Measurements from ENCODE around the gene BCL2L1.

BCL2L1 gene

GRCh38 chr20:31676609-31676989, 46.1 kb downstream of the BCL2L1 start:
- ATAC-seq: no peak

DNA sequence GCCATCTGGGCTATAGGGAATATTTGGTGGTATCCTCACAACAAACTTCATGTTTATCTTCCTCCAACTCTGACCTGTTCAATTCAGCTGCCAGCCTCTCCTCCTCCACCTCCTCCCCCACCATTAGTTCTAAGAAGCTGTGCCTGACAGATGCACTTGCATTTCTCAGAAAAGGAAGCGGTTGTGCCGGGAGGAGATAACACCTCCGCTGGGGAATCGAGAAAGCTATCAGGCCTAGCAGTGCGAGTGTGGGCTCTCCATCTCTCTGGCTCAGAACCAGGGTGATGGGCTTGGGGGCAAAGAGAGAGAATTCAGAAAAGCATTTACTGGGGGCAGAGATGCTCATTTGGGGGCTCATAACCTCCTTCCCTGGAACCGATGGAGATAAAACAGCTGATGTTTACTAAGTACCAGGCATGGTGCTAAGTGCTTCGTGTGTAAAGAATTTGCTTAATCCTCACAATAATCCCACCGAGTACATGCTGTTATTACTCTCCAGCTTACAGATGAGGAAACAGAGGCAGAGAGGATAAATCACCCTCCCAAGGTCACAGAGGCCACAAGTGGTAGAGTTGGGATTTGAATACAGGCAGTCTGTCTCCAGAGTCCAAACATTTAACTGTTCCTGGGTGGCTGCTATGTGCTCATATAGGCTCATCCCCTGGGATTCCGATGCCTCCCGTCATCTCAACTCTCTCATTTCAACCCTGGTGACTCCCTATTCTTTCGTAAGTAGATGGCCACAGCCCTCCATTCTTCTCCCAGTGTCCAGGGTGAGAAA, 46.6 kb downstream of the BCL2L1 start:
- TF ChIP-seq ZNF8 (CRISPR knock-in tag; IDR thresholded peaks at IDR 0.05): no peak
- no peak for TF ChIP-seq ZNF565 (CRISPR knock-in tag; conservative IDR thresholded peaks at IDR 0.05; ENCODE audit: low read depth)
- TF ChIP-seq ESRRG (CRISPR knock-in tag; IDR thresholded peaks at IDR 0.05): no peak
- no peak for TF ChIP-seq OSR1 (CRISPR knock-in tag; IDR thresholded peaks at IDR 0.05)
- TF ChIP-seq, protein P1, sequence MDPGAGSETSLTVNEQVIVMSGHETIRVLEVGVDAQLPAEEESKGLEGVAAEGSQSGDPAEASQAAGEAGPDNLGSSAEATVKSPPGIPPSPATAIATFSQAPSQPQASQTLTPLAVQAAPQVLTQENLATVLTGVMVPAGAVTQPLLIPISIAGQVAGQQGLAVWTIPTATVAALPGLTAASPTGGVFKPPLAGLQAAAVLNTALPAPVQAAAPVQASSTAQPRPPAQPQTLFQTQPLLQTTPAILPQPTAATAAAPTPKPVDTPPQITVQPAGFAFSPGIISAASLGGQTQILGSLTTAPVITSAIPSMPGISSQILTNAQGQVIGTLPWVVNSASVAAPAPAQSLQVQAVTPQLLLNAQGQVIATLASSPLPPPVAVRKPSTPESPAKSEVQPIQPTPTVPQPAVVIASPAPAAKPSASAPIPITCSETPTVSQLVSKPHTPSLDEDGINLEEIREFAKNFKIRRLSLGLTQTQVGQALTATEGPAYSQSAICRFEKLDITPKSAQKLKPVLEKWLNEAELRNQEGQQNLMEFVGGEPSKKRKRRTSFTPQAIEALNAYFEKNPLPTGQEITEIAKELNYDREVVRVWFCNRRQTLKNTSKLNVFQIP (CRISPR knock-in tag; IDR thresholded peaks at IDR 0.05; ENCODE audit: borderline replicate concordance, low read depth): no peak
- TF ChIP-seq ARNTL (CRISPR knock-in tag; IDR thresholded peaks at IDR 0.05; ENCODE audit: borderline replicate concordance, low read depth): no peak
- no peak for TF ChIP-seq ZFP30 (CRISPR knock-in tag; IDR thresholded peaks at IDR 0.05)
- no peak for TF ChIP-seq ISL1 (CRISPR knock-in tag; IDR thresholded peaks at IDR 0.05)
- no peak for TF ChIP-seq TOX (CRISPR knock-in tag; IDR thresholded peaks at IDR 0.05; ENCODE audit: borderline replicate concordance)
- no peak for TF ChIP-seq SNAI2 (CRISPR knock-in tag; IDR thresholded peaks at IDR 0.05)
- TF ChIP-seq BACH2 (CRISPR knock-in tag; IDR thresholded peaks at IDR 0.05; ENCODE audit: borderline replicate concordance): no peak
- TF ChIP-seq GLIS3 (CRISPR knock-in tag; IDR thresholded peaks at IDR 0.05): no peak
- no peak for ATAC-seq

More at GRCh38 chr20:31676609-31676989, 46.1 kb downstream of the BCL2L1 start:
- TF ChIP-seq ARNTL (CRISPR knock-in tag; IDR thresholded peaks at IDR 0.05; ENCODE audit: borderline replicate concordance, low read depth) (no peak), ZNF70 (CRISPR knock-in tag; IDR thresholded peaks at IDR 0.05) (no peak), ZC3H10 (CRISPR knock-in tag; IDR thresholded peaks at IDR 0.05) (no peak), SNAI2 (CRISPR knock-in tag; IDR thresholded peaks at IDR 0.05) (no peak), RARB (CRISPR knock-in tag; IDR thresholded peaks at IDR 0.05) (no peak)
- TF ChIP-seq, protein P1 (CRISPR knock-in tag; IDR thresholded peaks at IDR 0.05; ENCODE audit: borderline replicate concordance, low read depth): no peak

GRCh38 chr20:31674895-31675827, 47.5 kb downstream of the BCL2L1 start:
- TF ChIP-seq ZNF565 (CRISPR knock-in tag; conservative IDR thresholded peaks at IDR 0.05; ENCODE audit: low read depth): no peak
- TF ChIP-seq ZNF70 (CRISPR knock-in tag; IDR thresholded peaks at IDR 0.05): 0 out of 2 replicates have a peak, but pooled peaks have one; percentile 12
- ATAC-seq: peak; percentile 16; the same call in 2 of the 3 replicates

GRCh38 chr20:31673943-31674463, 48.7 kb downstream of the BCL2L1 start:
- ATAC-seq: no peak
- TF ChIP-seq OSR1 (CRISPR knock-in tag; IDR thresholded peaks at IDR 0.05) (no peak), ZNF565 (CRISPR knock-in tag; conservative IDR thresholded peaks at IDR 0.05; ENCODE audit: low read depth) (no peak), ZFP30 (CRISPR knock-in tag; IDR thresholded peaks at IDR 0.05) (no peak), SNAI2 (CRISPR knock-in tag; IDR thresholded peaks at IDR 0.05) (no peak), PPARA (CRISPR knock-in tag; IDR thresholded peaks at IDR 0.05; ENCODE audit: borderline replicate concordance) (no peak), CREB5 (CRISPR knock-in tag; IDR thresholded peaks at IDR 0.05; ENCODE audit: low read depth) (no peak), ARNTL (CRISPR knock-in tag; IDR thresholded peaks at IDR 0.05; ENCODE audit: borderline replicate concordance, low read depth) (no peak), GLIS3 (CRISPR knock-in tag; IDR thresholded peaks at IDR 0.05) (no peak)
- TF ChIP-seq, protein P2, sequence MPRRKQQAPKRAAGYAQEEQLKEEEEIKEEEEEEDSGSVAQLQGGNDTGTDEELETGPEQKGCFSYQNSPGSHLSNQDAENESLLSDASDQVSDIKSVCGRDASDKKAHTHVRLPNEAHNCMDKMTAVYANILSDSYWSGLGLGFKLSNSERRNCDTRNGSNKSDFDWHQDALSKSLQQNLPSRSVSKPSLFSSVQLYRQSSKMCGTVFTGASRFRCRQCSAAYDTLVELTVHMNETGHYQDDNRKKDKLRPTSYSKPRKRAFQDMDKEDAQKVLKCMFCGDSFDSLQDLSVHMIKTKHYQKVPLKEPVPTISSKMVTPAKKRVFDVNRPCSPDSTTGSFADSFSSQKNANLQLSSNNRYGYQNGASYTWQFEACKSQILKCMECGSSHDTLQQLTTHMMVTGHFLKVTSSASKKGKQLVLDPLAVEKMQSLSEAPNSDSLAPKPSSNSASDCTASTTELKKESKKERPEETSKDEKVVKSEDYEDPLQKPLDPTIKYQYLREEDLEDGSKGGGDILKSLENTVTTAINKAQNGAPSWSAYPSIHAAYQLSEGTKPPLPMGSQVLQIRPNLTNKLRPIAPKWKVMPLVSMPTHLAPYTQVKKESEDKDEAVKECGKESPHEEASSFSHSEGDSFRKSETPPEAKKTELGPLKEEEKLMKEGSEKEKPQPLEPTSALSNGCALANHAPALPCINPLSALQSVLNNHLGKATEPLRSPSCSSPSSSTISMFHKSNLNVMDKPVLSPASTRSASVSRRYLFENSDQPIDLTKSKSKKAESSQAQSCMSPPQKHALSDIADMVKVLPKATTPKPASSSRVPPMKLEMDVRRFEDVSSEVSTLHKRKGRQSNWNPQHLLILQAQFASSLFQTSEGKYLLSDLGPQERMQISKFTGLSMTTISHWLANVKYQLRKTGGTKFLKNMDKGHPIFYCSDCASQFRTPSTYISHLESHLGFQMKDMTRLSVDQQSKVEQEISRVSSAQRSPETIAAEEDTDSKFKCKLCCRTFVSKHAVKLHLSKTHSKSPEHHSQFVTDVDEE (CRISPR knock-in tag; IDR thresholded peaks at IDR 0.05): no peak
- TF ChIP-seq, protein P1 (CRISPR knock-in tag; IDR thresholded peaks at IDR 0.05; ENCODE audit: borderline replicate concordance, low read depth): no peak

Measured in SK-N-SH treated with all-trans-retinoic acid at 6 μM for 48 hours (cell line).